ENCODE data around the gene SV2A. TPM values are rescaled to one million over a fixed set of nuclear protein-coding genes. Genes with fewer than 3 reads are reported as not detected.
"Not testable (repeated sequence)": the region's sequence is repeated elsewhere in the genome, so short reads cannot be mapped to it uniquely, and the experiment has no call there.

Gene SV2A
- total RNA-seq, 6 experiments from 2014 or later = 16.1 to 28.5 (median 26.1) TPM

DNA sequence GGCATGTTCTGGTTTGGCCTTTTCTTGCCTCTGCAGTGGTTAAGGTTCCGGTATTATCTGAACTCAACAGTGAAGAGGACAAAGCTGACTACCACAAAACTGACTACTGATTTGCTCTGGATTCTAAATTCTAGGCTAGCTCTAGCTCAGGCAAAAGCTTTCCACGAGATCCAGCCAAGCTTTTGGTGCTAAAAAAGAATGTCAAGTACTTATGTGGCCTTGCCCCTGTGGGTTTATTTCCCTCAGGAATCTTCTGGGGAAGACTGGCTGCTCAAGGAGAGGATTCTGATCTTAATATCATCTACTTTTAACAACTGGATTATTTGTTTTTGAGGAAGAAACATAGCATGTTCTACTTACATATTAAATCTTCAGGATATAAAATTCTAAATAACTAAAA is 45.1 kb upstream of the SV2A start:
- peaks cover 20% of the 10 kb centered on the region for H3K36me3 Mint-ChIP-seq (ENCODE audit: low read depth)
- H3K27me3 Mint-ChIP-seq (ENCODE audit: insufficient read depth) = peaks cover 3% of the 10 kb centered on the region; the same call in 1 of the 2 replicates
- H3K27ac Mint-ChIP-seq = peak overlapping the region; percentile 38
- no peak for TF ChIP-seq CTCF (IDR thresholded peaks at IDR 0.05)
- no peaks in the 10 kb centered on the region for H3K9me3 Mint-ChIP-seq
- peaks cover 11% of the 10 kb centered on the region for H3K4me1 Mint-ChIP-seq (ENCODE audit: low read depth)
- no peak overlapping the region for H3K4me3 Mint-ChIP-seq
- no peak for DNase-seq

DNA sequence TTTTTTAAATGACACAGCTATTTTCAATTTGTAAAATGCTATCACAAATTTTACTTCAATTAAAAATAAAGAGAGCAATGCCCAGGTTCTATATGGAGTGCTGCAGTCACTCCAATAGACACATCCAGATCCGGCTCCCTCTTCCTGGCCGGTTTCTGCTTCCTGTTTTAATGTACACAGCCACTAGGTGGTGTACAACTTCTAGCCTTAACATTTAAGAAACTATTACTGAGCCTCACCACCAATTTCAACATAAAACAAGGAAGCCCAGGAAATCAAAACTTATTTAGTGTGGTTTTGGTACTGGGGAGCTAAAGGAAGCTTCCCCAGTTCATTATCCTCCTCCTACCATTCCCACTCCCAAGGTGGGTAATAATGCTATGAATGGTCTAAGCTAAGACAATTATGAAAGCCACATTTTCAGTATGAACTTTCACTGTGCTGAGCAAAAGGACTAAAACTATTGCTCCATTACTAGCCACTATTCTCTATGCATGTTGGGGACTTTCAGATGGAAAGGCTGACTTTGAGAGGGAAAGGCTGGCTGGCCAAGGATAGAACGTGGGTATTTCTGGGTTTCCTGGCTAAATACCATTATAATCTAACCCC is 44.5 kb upstream of the SV2A start:
- TF ChIP-seq CTCF (IDR thresholded peaks at IDR 0.05) = peak; percentile 91
- peaks cover 3% of the 10 kb centered on the region; the same call in 1 of the 2 replicates for H3K27me3 Mint-ChIP-seq (ENCODE audit: insufficient read depth)
- no peak overlapping the region for H3K4me3 Mint-ChIP-seq
- H3K9me3 Mint-ChIP-seq = no peaks in the 10 kb centered on the region
- H3K4me1 Mint-ChIP-seq (ENCODE audit: low read depth) = peaks cover 10% of the 10 kb centered on the region
- peak; percentile 75 for DNase-seq
- peak overlapping the region; percentile 38; the same call in 1 of the 2 replicates for H3K27ac Mint-ChIP-seq
- peaks cover 22% of the 10 kb centered on the region for H3K36me3 Mint-ChIP-seq (ENCODE audit: low read depth)

DNA sequence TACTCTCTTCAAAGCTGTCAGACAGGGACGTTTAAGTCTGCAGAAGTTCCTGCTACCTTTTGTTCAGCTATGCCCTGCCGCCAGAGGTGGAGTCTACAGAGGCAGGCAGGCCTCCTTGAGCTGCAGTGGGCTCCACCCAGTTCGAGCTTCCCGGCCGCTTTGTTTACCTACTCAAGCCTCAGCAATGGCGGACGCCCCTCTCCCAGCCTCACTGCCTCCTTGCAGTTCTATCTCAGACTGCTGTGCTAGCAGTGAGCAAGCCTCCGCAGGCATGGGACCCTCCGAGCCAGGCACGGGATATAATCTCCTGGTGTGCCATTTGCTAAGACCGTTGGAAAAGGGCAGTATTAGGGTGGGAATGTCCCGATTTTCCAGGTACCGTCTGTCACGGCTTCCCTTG is 39.9 kb upstream of the SV2A start:
- not testable (repeated sequence) for H3K4me1 Mint-ChIP-seq (ENCODE audit: low read depth); DNase-seq; H3K27ac Mint-ChIP-seq; H3K27me3 Mint-ChIP-seq (ENCODE audit: insufficient read depth); H3K4me3 Mint-ChIP-seq; H3K9me3 Mint-ChIP-seq
- peaks cover 59% of the 10 kb centered on the region for H3K36me3 Mint-ChIP-seq (ENCODE audit: low read depth)

GRCh38 chr1:149949911-149950310 is 32.3 kb upstream of the SV2A start:
- no peak overlapping the region for H3K27ac Mint-ChIP-seq
- no peaks in the 10 kb centered on the region for H3K9me3 Mint-ChIP-seq
- no peaks in the 10 kb centered on the region; the same call in 1 of the 2 replicates for H3K27me3 Mint-ChIP-seq (ENCODE audit: insufficient read depth)
- no peak for TF ChIP-seq CTCF (IDR thresholded peaks at IDR 0.05)
- no peak for DNase-seq
- H3K36me3 Mint-ChIP-seq (ENCODE audit: low read depth) = peaks cover 26% of the 10 kb centered on the region
- H3K4me3 Mint-ChIP-seq = no peak overlapping the region
- no peaks in the 10 kb centered on the region for H3K4me1 Mint-ChIP-seq (ENCODE audit: low read depth)

- H3K4me1 Mint-ChIP-seq (ENCODE audit: low read depth) = peaks cover 7% of the 10 kb centered on the region
- no peak for DNase-seq
- H3K27me3 Mint-ChIP-seq (ENCODE audit: insufficient read depth) = peaks cover 2% of the 10 kb centered on the region; the same call in 1 of the 2 replicates
- H3K36me3 Mint-ChIP-seq (ENCODE audit: low read depth) = peaks cover 8% of the 10 kb centered on the region
- no peaks in the 10 kb centered on the region for H3K9me3 Mint-ChIP-seq
- H3K27ac Mint-ChIP-seq = no peak overlapping the region
- TF ChIP-seq CTCF (IDR thresholded peaks at IDR 0.05) = no peak
- H3K4me3 Mint-ChIP-seq = no peak overlapping the region
Observed at GRCh38 chr1:149945206-149945605, 27.6 kb upstream of the SV2A start.

DNA sequence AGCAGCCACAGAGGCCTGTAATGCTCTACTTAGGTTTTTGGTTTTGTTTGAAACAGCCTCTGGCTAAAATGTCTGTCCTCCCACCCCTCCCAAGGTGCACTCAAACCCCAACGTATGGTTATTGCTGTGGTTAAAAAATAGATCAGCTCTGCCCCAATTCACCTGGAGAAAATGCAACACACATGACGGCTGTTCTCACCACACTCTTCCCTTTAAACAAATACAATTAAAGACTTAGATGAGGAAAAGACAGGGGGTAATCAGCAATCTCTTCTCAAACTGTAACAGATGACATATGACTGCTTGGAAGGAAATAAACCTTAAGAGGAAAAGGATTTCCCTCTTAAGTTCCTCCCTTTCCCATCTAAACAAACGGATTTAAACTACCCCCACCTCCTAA is 25.2 kb upstream of the SV2A start:
- Mint-ChIP-seq H3K27me3 (ENCODE audit: insufficient read depth) (peaks cover 4% of the 10 kb centered on the region), H3K27ac (peak overlapping the region; percentile 32; the same call in 1 of the 2 replicates), H3K9me3 (no peaks in the 10 kb centered on the region), H3K4me3 (no peak overlapping the region), H3K4me1 (ENCODE audit: low read depth) (peaks cover 29% of the 10 kb centered on the region), H3K36me3 (ENCODE audit: low read depth) (peaks cover 8% of the 10 kb centered on the region)
- DNase-seq = no peak
- no peak for TF ChIP-seq CTCF (IDR thresholded peaks at IDR 0.05)
